K562 (cell line): ENCODE data around the gene AMOT.

Experiments used
- CTCF ChIP-seq, 3 experiments: IDR thresholded peaks in 2 of 3; conservative IDR thresholded peaks in 1 of 3; 2 replicates each; pipeline ENCODE4 v1.5.1; 2011 to 2012; ENCODE audit warnings: low read length in 3 of 3, mild to moderate bottlenecking in 3 of 3, control low read depth in 2 of 3, improper control_type of control experiment in 1 of 3, inconsistent platforms in 1 of 3, low read depth in 1 of 3, mixed read lengths in 1 of 3, moderate library complexity in 1 of 3; ENCODE audit not compliant: insufficient read depth in 2 of 3
- EZH2 ChIP-seq: IDR thresholded peaks from 2 replicates; pipeline ENCODE4 v1.6.1; 2012; ENCODE audit warnings: low read depth, mild to moderate bottlenecking, inconsistent platforms, low read length, borderline replicate concordance
- ZBTB17 ChIP-seq: fragments of 450-650 bp; formaldehyde crosslinking; IDR thresholded peaks from 2 replicates; pipeline ENCODE4 v1.4.0; 2020; ENCODE audit warnings: mild to moderate bottlenecking
- ZKSCAN3 ChIP-seq: fragments of 250-450 bp; sonication (Bioruptor Pico); IDR thresholded peaks from 2 replicates; pipeline ENCODE4 v1.4.0; 2020
- ZSCAN29 ChIP-seq: fragments of 450-650 bp; IDR thresholded peaks from 2 replicates; pipeline ENCODE4 v1.6.1; 2017

GRCh38 chrX:112819813-112820212 is 20.8 kb downstream of the AMOT start:
- TF ChIP-seq CTCF (IDR thresholded peaks at IDR 0.05 in 2 of 3, conservative IDR thresholded peaks at IDR 0.05 in 1 of 3; ENCODE audit: insufficient read depth in 2 of 3, low read depth in 1 of 3, low read length in 3 of 3) (no peak), ZSCAN29 (no peak), ZKSCAN3 (no peak), EZH2 (no peak), ZBTB17 (CRISPR knock-in tag) (no peak)
